Left ventricle myocardium inferior (tissue), 1 donor: ENCODE measurements around the gene YY1. TPM values are rescaled to one million over a fixed set of nuclear protein-coding genes. Genes with fewer than 3 reads are reported as not detected.

Experiments
- DNase-seq: peaks from one replicate; pipeline ENCODE4 v3.0.0-alpha.2; 2020
- H3K27ac ChIP-seq: fragments of 200-600 bp; replicated peaks from 2 replicates; pipeline ENCODE4 v1.8.0; 2021
- H3K27me3 ChIP-seq: fragments of 200-600 bp; 2 replicates; pipeline ENCODE4 v1.8.0; 2021; ENCODE audit warnings: low read depth
- H3K36me3 ChIP-seq: fragments of 200-600 bp; 2 replicates; pipeline ENCODE4 v1.8.0; 2021
- H3K4me1 ChIP-seq: fragments of 200-600 bp; 2 replicates; pipeline ENCODE4 v1.8.0; 2021
- H3K4me3 ChIP-seq: fragments of 200-600 bp; 2 replicates; pipeline ENCODE4 v1.8.0; 2021; ENCODE audit warnings: mild to moderate bottlenecking, moderate library complexity
- H3K9me3 ChIP-seq: fragments of 200-600 bp; replicated peaks from 2 replicates; pipeline ENCODE4 v1.8.0; 2021
- intact Hi-C: fragments of 100-400 bp; cut with micrococcal nuclease; formaldehyde crosslinking; loops from one replicate; pipeline ENCODE4 v1.11.0; 2022
- total RNA-seq: library from RNA; stranded (reverse); fragmentation: NEBNext Ultra II Directional; extraction: Animal tissue kit (Norgen Biotek cat#: 25700); gene quantifications from one replicate; pipeline ENCODE4 v1.2.1, GENCODE V29; 2021
- TF ChIP-seq, protein P1 (sequence below): fragments of 200-600 bp; IDR thresholded peaks from 2 replicates; pipeline ENCODE4 v1.8.0; 2021; ENCODE audit warnings: antibody characterized with exemption, mild to moderate bottlenecking, borderline replicate concordance
- donor health status: DM: no; HTN: yes; CAD: no; lungs with severe emphysema.

The YY1 gene
- total RNA-seq, 1 donor from 2014 or later: 44.7 TPM

DNA sequence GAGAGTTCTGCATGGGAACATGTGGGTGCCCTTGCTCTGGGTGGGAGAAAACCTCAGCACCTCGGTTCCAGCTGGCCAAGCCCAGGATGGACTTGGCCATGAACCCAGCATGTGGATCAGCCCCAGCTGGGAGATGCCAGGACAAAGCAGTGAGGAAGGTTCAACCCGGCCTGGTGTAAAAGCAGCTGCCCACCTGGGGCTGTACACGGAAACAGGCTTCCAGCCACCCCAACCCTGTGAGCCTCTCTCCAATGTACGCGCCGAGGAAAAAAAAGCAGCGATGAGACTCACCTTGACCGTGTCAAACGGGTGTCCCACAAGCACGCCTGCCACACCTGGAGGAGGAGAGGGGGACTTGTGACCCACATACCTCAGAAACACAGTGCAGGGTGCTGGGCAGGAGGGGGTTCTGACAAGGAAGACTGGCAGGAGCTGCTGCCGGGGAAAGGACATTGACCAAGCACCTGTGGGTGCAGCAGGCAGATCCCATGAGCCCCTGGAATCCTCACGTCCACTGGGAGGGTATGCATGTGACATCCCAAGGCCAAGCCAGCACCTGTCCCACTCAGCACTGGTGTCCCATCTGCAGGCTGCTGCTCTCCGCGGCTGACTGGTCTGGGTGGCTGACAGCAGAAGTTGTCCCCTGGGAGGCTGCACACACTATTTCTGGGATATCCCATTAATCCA lies 59.8 kb downstream of the YY1 start:
- Histone ChIP-seq H3K9me3 (no peaks in the 10 kb centered on the region), H3K36me3 (no peaks in the 10 kb centered on the region), H3K27me3 (no peaks in the 10 kb centered on the region), H3K27ac (peak overlapping the region; percentile 84), H3K4me3 (no peak overlapping the region), H3K4me1 (peaks cover 52% of the 10 kb centered on the region)
- intact Hi-C loops: no loop called here
- peak; percentile 12 for DNase-seq
- TF ChIP-seq, protein P1, sequence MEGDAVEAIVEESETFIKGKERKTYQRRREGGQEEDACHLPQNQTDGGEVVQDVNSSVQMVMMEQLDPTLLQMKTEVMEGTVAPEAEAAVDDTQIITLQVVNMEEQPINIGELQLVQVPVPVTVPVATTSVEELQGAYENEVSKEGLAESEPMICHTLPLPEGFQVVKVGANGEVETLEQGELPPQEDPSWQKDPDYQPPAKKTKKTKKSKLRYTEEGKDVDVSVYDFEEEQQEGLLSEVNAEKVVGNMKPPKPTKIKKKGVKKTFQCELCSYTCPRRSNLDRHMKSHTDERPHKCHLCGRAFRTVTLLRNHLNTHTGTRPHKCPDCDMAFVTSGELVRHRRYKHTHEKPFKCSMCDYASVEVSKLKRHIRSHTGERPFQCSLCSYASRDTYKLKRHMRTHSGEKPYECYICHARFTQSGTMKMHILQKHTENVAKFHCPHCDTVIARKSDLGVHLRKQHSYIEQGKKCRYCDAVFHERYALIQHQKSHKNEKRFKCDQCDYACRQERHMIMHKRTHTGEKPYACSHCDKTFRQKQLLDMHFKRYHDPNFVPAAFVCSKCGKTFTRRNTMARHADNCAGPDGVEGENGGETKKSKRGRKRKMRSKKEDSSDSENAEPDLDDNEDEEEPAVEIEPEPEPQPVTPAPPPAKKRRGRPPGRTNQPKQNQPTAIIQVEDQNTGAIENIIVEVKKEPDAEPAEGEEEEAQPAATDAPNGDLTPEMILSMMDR: no peak

DNA sequence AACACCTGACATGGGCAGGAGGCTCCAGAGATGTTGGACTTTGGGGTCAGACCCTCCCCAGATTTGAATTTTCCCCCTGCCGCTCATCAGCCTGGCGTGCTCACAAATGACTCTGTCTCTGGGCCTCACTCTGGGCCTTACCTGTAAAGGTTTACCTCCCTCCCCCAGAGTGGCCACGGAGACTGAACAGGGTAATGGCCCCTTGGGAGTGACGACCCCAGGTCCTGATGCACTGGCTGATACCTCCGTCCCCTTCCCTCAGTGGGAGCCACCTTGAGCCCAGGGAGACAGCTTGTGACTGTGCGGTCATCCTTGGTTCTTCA lies 60.3 kb downstream of the YY1 start:
- TF ChIP-seq, protein P1: no peak
- intact Hi-C loops: no loop called here
- peaks cover 50% of the 10 kb centered on the region for H3K4me1 ChIP-seq
- H3K27ac ChIP-seq: no peak overlapping the region
- H3K36me3 ChIP-seq: no peaks in the 10 kb centered on the region
- H3K4me3 ChIP-seq: no peak overlapping the region
- peak; percentile 8 for DNase-seq
- no peaks in the 10 kb centered on the region for H3K27me3 ChIP-seq
- no peaks in the 10 kb centered on the region for H3K9me3 ChIP-seq

DNA sequence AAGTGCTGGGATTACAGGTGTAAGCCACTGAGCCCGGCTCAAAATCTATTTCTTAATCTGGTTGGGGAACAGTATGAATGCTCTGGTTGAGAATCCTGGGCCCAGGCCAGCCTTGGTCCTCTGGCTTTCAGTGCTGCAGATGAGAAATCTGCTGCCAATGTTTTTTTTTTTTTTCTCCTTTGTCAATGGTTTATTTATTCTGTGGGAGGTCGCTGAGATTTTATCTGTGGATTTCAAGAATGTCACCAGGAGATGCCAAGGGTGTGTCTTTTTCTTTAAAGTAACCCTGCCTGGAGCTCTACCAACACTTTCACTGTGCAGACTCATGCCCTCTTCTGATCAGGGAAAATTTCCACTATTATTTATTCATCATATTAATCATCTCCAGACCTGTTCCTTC lies 63.7 kb downstream of the YY1 start:
- Histone ChIP-seq H3K27me3 (no peaks in the 10 kb centered on the region), H3K4me1 (peaks cover 61% of the 10 kb centered on the region), H3K9me3 (no peaks in the 10 kb centered on the region), H3K27ac (peak overlapping the region; percentile 11), H3K36me3 (no peaks in the 10 kb centered on the region), H3K4me3 (no peak overlapping the region)
- TF ChIP-seq, protein P1: no peak
- intact Hi-C loops: no loop called here
- no peak for DNase-seq

DNA sequence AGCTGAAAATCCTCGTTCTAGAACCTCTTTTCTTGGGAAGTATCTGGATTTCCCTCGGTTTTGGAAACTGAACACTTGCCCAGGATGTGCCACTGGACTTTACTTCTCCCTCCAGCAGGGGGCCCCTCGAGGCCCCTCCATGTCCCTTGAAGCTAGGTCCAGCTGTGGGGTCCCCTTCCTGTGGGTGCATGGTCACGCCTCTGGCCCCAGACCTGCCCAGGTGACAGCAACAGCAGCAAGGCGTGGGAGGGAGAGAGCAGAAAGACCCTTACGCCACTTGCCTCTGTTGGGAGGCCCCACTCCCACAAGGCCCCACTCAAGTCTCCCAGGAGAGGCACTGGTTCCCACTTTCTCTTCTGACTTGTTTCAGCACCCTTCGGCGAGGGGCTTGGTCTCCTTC lies 64.2 kb downstream of the YY1 start:
- DNase-seq: no peak
- intact Hi-C loops: no loop called here
- no peaks in the 10 kb centered on the region for H3K9me3 ChIP-seq
- TF ChIP-seq, protein P1: peak; percentile 68
- H3K4me1 ChIP-seq: peaks cover 61% of the 10 kb centered on the region
- H3K36me3 ChIP-seq: no peaks in the 10 kb centered on the region
- H3K27ac ChIP-seq: peak overlapping the region; percentile 11
- H3K27me3 ChIP-seq: no peaks in the 10 kb centered on the region
- no peak overlapping the region for H3K4me3 ChIP-seq

DNA sequence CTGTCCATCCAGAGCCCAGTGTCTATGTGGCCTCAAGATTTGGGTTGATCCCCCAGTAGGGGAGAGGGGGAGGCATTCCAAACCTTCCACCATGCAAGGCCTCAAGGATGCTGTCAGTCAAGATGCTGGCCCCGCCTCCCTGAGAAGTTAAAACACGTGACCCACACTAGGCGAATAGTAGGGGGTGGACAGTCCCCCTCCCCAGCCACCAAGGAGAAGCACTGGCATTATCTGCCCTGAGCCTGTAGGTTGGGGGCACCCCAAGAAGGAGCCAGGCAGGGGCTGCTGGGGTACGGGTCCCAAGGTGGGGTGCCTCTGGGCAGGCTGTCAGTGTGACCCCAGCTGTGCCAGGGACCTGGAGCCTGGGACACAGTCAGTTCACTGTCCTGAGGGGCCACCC lies 65.0 kb downstream of the YY1 start:
- peaks cover 62% of the 10 kb centered on the region for H3K4me1 ChIP-seq
- no peak overlapping the region for H3K4me3 ChIP-seq

More for the DNA sequence above, 65.0 kb downstream of the YY1 start:
- H3K36me3 ChIP-seq: no peaks in the 10 kb centered on the region
- no peaks in the 10 kb centered on the region for H3K9me3 ChIP-seq
- H3K27me3 ChIP-seq: no peaks in the 10 kb centered on the region
- intact Hi-C loops: no loop called here
- TF ChIP-seq, protein P1: no peak
- DNase-seq: no peak
- no peak overlapping the region for H3K27ac ChIP-seq
